Fibroblast of lung (primary cell): Measurements from ENCODE around the gene FAM53B.

Source experiments
- CTCF ChIP-seq, 2 donors: IDR thresholded peaks in 1 of 2; conservative IDR thresholded peaks in 1 of 2; 1 replicate in 1 of 2; 2 replicates in 1 of 2; pipeline ENCODE4 v1.5.1; 2011 to 2012; ENCODE audit warnings: low read length in 2 of 2, control low read depth in 1 of 2, inconsistent platforms in 1 of 2, low read depth in 1 of 2, mild to moderate bottlenecking in 1 of 2
- EZH2 ChIP-seq: IDR thresholded peaks from 2 replicates; pipeline ENCODE4 v1.5.1; 2012; ENCODE audit warnings: low read length, control low read depth, mild to moderate bottlenecking; ENCODE audit errors: missing control alignments

GRCh38 chr10:124598773-124599587 is 145.2 kb downstream of the FAM53B start:
- TF ChIP-seq CTCF (conservative IDR thresholded peaks at IDR 0.05 in 1 of 2, IDR thresholded peaks at IDR 0.05 in 1 of 2; ENCODE audit: low read depth in 1 of 2, low read length in 2 of 2): no peak
- no peak for TF ChIP-seq EZH2
